WI38 (cell line): ENCODE results near the gene ARPC1B.

Experiments used
- H3K4me3 ChIP-seq: 2 replicates; pipeline ENCODE4 v1.5.1; 2011; ENCODE audit warnings: low read depth, mild to moderate bottlenecking, control low read depth, low read length
- CTCF ChIP-seq: IDR thresholded peaks from 2 replicates; pipeline ENCODE4 v1.5.1; 2012; ENCODE audit warnings: low read depth, mild to moderate bottlenecking, control low read depth, low read length

Gene ARPC1B

GRCh38 chr7:99398891-99399445 lies 24.4 kb downstream of the ARPC1B start:
- no peak for TF ChIP-seq CTCF
- no peak overlapping the region for H3K4me3 ChIP-seq

GRCh38 chr7:99399597-99399996 lies 25.1 kb downstream of the ARPC1B start:
- TF ChIP-seq CTCF = no peak
- no peak overlapping the region for H3K4me3 ChIP-seq

- no peak overlapping the region for H3K4me3 ChIP-seq
- no peak for TF ChIP-seq CTCF
Measured at GRCh38 chr7:99402854-99403253, 28.3 kb downstream of the ARPC1B start.

- TF ChIP-seq CTCF = no peak
- no peak overlapping the region for H3K4me3 ChIP-seq
Measured at GRCh38 chr7:99403764-99404163, 29.2 kb downstream of the ARPC1B start.

GRCh38 chr7:99404235-99404976 lies 29.9 kb downstream of the ARPC1B start:
- TF ChIP-seq CTCF = no peak
- no peak overlapping the region for H3K4me3 ChIP-seq

GRCh38 chr7:99404977-99405320 lies 30.4 kb downstream of the ARPC1B start:
- TF ChIP-seq CTCF = no peak

GRCh38 chr7:99406557-99406956 lies 32.0 kb downstream of the ARPC1B start:
- no peak for TF ChIP-seq CTCF
- H3K4me3 ChIP-seq = no peak overlapping the region

More at GRCh38 chr7:99404977-99405320, 30.4 kb downstream of the ARPC1B start:
- H3K4me3 ChIP-seq = no peak overlapping the region
